ENCODE data around the gene RWDD1.

Gene RWDD1, protein sequence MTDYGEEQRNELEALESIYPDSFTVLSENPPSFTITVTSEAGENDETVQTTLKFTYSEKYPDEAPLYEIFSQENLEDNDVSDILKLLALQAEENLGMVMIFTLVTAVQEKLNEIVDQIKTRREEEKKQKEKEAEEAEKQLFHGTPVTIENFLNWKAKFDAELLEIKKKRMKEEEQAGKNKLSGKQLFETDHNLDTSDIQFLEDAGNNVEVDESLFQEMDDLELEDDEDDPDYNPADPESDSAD

DNA sequence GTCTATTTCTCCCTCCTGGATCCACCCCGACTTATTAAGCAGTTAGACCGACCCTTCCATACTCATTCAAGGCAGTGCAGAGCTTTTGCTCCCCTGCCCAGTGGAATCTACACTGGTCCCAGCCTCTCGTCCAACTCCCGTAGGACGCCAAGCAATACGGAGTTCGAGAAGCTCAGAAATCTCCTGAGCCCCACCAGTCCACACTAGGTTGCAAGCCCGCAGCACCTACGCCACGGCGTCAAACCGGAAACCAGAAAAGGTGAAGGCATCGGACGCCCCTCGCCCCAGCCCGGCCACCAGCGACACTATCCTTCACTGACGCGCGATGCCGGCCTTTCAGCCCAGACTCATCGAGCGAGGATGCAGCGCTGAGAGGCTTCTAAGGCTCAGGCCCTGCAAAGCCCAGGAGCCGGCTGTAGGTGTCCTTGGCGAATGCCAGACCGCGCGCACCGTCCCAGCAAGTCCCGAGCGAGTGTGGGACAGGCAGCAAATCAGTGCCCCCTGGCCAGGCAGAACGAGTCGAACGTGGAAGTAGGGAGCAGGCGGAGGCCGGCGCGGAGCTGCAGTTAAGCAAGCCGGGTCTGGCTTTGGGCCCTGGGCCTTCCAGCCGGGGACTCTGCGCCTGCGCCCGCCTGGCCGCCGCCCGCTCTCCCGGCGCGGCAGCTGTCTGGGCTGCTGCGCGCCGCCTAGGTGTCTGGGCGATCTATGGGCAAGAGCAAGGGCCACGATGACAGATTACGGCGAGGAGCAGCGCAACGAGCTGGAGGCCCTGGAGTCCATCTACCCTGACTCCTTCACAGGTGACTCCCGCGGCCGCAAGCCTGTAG lies at the start of gene RWDD1:
Gene RWDD1, plus strand, starts transcription at position 649 of the 827 bp plus-strand sequence. Its CDS starts 79 bp downstream, at position 728.
- peak; percentile 90 for DNase-seq

DNA sequence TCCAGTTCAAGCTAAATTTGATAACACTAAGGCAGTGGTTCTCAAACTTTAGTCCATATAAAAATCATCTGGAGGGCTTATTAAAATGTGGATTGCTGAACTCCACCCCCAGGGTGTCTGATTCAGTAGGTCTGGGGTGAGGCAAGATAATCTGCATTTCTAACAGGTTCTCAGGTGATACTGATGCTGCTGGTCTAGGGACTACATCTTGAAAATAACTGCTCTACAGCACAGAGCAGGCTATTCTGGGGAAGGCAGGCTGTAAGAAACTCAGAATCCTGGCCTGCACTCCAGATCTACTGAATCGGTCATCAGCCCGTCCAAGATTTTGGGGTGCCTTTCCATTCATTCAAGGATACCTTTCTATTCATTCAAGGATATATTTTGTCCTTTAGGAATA lies 48.4 kb upstream of the RWDD1 start:
- no peak for DNase-seq

DNA sequence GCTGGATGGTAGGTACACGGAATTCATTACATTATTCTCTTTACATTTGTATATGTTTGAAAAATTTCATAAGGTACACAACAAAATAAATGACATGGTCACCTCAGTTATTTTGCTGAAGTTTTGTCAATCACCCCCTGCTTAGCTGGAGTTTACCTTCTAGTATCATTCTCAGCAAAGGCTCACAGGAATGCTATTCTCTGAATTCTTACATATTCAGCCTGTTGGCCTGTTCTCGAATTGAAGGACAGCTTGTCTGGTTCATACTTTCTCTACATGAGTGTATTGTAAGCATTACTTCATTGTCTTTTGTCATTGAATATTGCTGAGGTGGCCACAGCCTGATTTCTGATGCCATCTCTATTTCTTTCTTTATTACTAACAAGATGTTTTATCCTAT lies 47.1 kb upstream of the RWDD1 start:
- DNase-seq, result no peak

GRCh38 chr6:116528133-116528532 lies 43.2 kb upstream of the RWDD1 start:
- no peak for DNase-seq

- DNase-seq, result no peak
Observed at GRCh38 chr6:116528780-116529179, 42.5 kb upstream of the RWDD1 start.

GRCh38 chr6:116529466-116530290 lies 41.6 kb upstream of the RWDD1 start:
- no peak for DNase-seq

GRCh38 chr6:116530436-116530835 lies 40.9 kb upstream of the RWDD1 start:
- DNase-seq, result no peak

DNA sequence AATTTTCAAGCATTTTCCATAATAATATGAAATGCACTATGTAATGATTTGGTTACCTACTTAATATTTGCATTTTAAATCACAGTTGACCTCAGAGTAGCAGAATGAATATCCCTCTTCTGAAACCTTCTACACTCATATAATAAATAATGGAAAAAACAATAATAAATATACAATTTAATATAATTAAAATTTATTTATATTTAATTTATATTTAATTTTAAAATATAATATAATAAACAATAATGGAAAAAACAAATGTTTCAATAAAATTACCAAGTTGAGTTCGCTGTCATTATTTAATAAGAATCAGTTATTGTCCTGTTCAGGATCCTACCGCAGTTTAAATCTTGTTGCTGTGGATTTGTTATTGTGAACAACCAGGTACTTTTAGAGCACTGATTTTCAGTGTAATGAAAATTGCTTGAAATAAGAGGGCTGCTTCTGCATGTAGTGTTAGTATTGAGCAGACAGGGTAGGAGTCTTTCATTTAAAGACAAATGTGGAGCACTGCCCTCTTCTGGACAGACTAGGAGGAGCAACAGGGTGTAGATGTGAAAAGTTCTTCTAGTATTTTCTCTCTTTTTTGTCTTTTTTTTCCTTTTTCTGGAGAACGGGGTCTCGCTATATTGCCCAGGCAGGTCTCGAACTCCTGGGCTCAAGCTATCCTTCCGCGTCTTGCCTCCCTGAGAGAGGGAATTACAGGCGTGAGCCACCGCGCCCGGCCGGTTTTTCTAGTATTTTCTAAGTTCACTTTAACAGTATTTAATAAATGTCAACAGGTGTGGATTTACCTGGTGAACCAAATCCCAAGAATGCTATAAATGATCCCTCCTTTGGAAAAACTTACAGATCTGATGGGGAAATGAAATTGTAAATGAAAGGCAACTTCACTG lies 39.4 kb upstream of the RWDD1 start:
- no peak for DNase-seq

DNA sequence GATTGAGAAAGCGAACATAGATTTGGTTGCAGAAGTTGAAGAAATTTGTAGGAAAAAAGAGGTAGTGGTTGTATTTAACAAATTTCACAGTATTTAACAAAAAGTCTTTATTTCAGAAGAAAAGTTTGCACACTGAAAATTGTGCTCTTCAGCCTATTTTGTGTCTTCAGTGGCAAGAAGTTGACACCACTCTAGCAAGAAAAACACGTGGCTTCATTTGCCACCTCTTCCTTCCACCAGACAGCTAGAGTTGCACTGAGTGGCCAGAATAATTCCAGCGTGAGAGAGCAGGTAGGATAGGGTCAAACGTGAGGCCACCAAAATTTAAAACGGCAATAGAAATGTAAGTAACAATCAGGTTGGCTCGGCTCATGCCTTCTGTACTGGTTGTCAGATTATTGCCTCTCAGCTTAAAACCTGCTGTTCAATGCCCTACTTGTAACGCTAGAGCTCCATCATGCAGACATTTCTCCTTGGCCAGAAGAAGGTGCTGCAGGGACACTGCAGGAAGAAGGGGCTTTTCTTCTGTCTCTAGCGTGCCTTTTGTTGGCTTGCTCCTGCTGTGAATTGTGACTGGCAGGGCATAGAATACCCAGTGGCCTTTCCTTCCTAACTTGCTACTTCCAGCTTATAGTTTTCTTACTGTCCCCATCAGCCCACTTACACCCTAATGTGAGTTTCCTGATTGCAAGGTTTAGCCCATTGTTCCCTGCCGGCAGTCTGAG lies 37.9 kb upstream of the RWDD1 start:
- DNase-seq, result peak; percentile 19

DNA sequence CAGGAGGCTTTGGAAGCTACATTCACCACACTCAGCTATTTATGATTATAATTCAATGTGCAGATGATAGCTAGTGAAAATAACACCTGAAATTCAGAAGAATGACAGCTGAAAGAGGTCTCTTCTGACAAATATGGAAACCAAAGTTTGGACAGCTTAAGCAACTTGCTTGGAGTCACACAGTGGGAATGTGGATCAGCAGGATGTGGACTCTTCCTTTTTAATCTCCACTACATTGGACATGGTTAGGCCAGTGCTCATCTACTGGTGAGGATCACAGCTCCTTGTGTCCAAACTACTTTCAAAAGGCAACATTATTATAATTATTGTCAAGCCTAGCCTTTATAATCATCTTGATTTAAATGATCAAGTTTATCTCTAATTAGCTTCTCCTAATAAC lies 36.2 kb upstream of the RWDD1 start:
- DNase-seq, result no peak

GRCh38 chr6:116536216-116536621 lies 35.1 kb upstream of the RWDD1 start:
- peak; percentile 45 for DNase-seq

GRCh38 chr6:116542426-116542825 lies 28.9 kb upstream of the RWDD1 start:
- no peak for DNase-seq

DNA sequence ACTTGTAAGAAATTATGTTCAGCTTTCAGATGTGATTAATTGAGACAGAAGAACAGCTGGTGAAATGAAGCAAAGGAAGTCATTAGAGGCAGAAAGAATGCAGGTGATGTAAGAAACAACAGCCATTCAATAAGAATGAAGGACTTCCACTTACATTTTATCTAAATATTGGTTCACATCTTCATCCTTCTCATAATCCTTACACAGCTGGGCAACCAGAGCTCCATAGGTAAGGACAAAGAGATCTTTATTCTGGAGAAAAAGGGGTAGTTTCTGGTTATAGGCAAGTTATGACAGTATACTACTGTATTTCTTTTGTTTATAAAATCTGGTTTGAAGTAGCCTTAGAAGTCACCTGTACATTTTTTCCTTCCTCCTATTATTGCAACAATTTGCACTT lies 28.2 kb upstream of the RWDD1 start:
- no peak for DNase-seq

- no peak for DNase-seq
Observed at GRCh38 chr6:116545651-116546050, 25.7 kb upstream of the RWDD1 start, which contains the start of gene TRAPPC3L. TSS of gene TRAPPC3L (minus strand) at chr6:116545684. CDS start at chr6:116545514, 170 bp downstream.

GRCh38 chr6:116547358-116547757 lies 23.9 kb upstream of the RWDD1 start:
- DNase-seq, result no peak

- no peak for DNase-seq
Observed at GRCh38 chr6:116550796-116551195, 20.5 kb upstream of the RWDD1 start.

- DNase-seq, result no peak
Observed at GRCh38 chr6:116553451-116553850, 17.9 kb upstream of the RWDD1 start, which contains the start of gene CALHM4. TSS of gene CALHM4 (plus strand) at chr6:116553751. CDS start at chr6:116553794, 43 bp downstream.

DNA sequence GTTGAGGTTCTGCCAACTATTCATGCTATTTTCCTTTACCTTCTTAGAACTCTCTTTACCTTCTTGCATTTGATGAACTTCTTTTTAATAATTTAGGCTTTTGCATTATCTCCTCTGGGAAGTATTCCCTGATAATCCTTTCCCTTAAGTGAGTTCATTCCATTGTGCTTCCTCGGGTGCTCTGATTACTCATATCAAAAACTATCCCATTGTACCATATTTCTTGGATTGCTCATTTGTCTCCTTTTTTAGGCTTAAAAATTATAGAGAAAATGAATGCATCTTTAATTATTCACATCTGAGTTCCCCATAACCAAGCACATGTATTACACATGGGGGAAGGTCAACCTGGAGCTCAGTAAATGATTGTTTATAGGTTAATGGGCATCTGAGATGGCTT lies 15.2 kb upstream of the RWDD1 start:
- no peak for DNase-seq

- DNase-seq, result no peak
Observed at GRCh38 chr6:116556814-116557415, 14.4 kb upstream of the RWDD1 start.

DNA sequence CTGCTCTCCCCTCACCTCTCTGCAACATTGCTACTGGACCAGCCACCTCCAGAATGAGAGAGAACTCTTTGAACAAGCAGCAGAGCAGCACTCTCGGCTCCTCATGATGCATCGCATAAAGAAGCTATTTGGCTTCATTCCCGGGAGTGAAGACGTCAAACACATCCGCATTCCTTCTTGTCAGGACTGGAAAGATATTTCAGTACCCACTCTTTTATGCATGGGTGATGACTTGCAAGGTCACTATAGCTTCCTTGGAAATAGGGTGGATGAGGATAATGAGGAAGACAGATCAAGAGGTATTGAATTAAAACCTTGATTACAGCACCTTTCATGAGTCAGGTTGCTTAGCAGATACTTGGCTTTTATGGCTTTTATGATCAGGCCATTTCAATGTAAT lies 13.4 kb upstream of the RWDD1 start:
- DNase-seq, result peak; percentile 1

DNA sequence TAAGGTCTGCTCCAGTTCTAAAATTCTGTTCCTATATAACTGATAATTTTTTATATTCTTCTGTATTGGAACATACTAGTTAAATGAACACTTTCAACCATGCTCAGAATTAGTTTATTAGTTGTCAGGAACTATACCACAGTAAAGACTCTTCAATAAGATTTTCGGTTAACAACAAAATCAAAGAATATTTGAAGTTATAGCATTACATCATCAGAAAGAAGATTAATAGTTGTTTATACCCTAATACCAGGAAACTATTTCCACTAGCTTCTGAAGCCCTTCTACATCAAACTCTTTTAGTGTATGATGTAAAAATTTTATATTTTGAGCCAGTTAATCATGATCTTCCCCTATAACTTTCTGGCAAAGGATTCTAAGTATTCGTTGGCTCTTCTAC lies 11.2 kb upstream of the RWDD1 start:
- no peak for DNase-seq

Measured in NCI-H2227 treated with DMSO at 0.1 percent for 48 hours (cell line).